Neural cell (in vitro differentiated cells): Measurements from ENCODE around the gene POLR1C.

ENCODE experiments used
- CTCF ChIP-seq: fragments of 450-650 bp; IDR thresholded peaks from 2 replicates; pipeline ENCODE4 v1.5.1; 2014; ENCODE audit warnings: antibody characterized with exemption, mild to moderate bottlenecking, moderate library complexity; ENCODE audit not compliant: poor library complexity, severe bottlenecking
- EP300 ChIP-seq: fragments of 450-650 bp; conservative IDR thresholded peaks from 2 replicates; pipeline ENCODE4 v1.6.1; 2014; ENCODE audit warnings: antibody characterized with exemption, mild to moderate bottlenecking, moderate library complexity; ENCODE audit not compliant: poor library complexity, severe bottlenecking
- RAD21 ChIP-seq: fragments of 450-650 bp; conservative IDR thresholded peaks from 2 replicates; pipeline ENCODE4 v1.6.1; 2014; ENCODE audit warnings: antibody characterized with exemption, mild to moderate bottlenecking, moderate library complexity
- REST ChIP-seq: IDR thresholded peaks from 2 replicates; pipeline ENCODE4 v1.6.1; 2012; ENCODE audit warnings: borderline replicate concordance
- SMC3 ChIP-seq: fragments of 450-650 bp; conservative IDR thresholded peaks from 2 replicates; pipeline ENCODE4 v1.6.1; 2014; ENCODE audit warnings: antibody characterized with exemption, mild to moderate bottlenecking, moderate library complexity; ENCODE audit not compliant: poor library complexity

- TF ChIP-seq CTCF: no peak
- no peak for TF ChIP-seq RAD21
- TF ChIP-seq SMC3: no peak
- TF ChIP-seq REST: peak; percentile 93
- TF ChIP-seq EP300: peak; percentile 48
Observed at GRCh38 chr6:43516697-43517504, at the start of gene POLR1C, which contains the start of gene YIPF3.
